ENCODE data around the gene GON7. TPM values are rescaled to one million over a fixed set of nuclear protein-coding genes. Genes with fewer than 3 reads are reported as not detected.

The GON7 gene
- total RNA-seq, 4 donors from 2014 or later = 9.4 to 19.9 (median 17.1) TPM

DNA sequence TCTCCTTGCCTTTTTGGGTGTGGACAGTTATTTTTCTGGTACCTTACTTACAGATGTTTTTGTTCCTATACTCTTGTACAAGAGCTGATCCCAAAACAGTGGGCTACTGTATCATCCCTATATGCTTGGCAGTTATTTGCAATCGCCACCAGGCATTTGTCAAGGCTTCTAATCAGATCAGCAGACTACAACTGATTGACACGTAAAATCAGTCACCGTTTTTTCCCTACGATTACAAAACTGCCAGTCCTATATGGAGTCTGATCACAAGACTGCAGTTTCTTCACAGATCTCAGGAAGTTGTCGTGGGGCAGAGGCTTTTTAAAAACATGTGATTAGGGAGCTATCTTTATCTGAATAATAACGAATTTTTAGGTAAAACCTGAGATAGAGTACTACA, 20.4 kb downstream of the GON7 start:
- Histone ChIP-seq H3K36me3 (no peaks in the 10 kb centered on the region), H3K9me3 (no peaks in the 10 kb centered on the region), H3K4me3 (replicated peaks in 1 of 3) (no peak overlapping the region), H3K27me3 (no peaks in the 10 kb centered on the region), H3K4me1 (peaks cover 17 to 23% of the 10 kb centered on the region in 2 donors), H3K27ac (no peak overlapping the region)
- intact Hi-C loops (cut with DNase I) = no loop called here
- 89 to 94% methylated on average over 6 of the region's 6 CpGs for WGBS, 2 donors
- DNase-seq = no peak
- no peak for TF ChIP-seq CTCF (IDR thresholded peaks at IDR 0.05)
- no peak for TF ChIP-seq POLR2A (IDR thresholded peaks at IDR 0.05)

DNA sequence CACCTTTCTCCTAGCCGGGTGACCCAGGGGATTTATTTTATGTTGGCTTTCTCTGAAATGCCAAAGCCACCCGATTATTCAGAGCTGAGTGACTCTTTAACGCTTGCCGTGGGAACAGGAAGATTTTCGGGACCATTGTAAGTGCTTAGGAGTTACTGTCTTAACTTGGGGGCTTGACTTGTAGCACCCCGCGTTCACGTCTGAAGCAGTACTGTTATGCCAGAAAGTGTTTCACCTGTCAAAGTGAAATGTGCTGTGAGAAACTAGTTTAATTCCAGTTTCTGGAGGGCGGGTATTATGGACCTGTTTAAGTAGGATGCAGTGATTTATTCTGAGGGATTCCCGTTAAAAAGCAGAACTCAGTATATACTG, 21.5 kb downstream of the GON7 start:
- peaks cover 17 to 23% of the 10 kb centered on the region in 2 donors for H3K4me1 ChIP-seq
- peak overlapping the region; percentile 53 to 94 (median 68) for H3K4me3 ChIP-seq (replicated peaks in 1 of 3)
- no peaks in the 10 kb centered on the region for H3K9me3 ChIP-seq
- no peaks in the 10 kb centered on the region for H3K36me3 ChIP-seq
- TF ChIP-seq POLR2A (IDR thresholded peaks at IDR 0.05) = no peak
- TF ChIP-seq CTCF (IDR thresholded peaks at IDR 0.05) = no peak
- 0 to 3% methylated on average over 8 to 10 of the region's 10 CpGs for WGBS, 2 donors
- no peaks in the 10 kb centered on the region for H3K27me3 ChIP-seq
- intact Hi-C loops (cut with DNase I) = no loop called here
- no peak for DNase-seq
- H3K27ac ChIP-seq = peak overlapping the region; percentile 93 to 96 (median 93)

- DNase-seq = peak; percentile 87 to 88
- TF ChIP-seq CTCF (IDR thresholded peaks at IDR 0.05) (peak in 3 of 6 experiments; percentile 10 to 31 (median 28)), POLR2A (IDR thresholded peaks at IDR 0.05) (peak; percentile 26 to 78)
- 1% methylated on average over 16 of the region's 124 CpGs; no CpG with 5 or more reads in 1 of the 2 donors for WGBS, 2 donors
- H3K9me3 ChIP-seq = no peaks in the 10 kb centered on the region
- H3K27me3 ChIP-seq = no peaks in the 10 kb centered on the region
- peaks cover 17 to 23% of the 10 kb centered on the region in 2 donors for H3K4me1 ChIP-seq
- intact Hi-C loops (cut with DNase I) = no loop called here
- H3K27ac ChIP-seq = peak within 1 kb of the TSS; percentile 93 to 96 (median 93)
- H3K36me3 ChIP-seq = no peaks in the 10 kb centered on the region
- peak within 1 kb of the TSS; percentile 74 to 94 (median 89) for H3K4me3 ChIP-seq (replicated peaks in 1 of 3)
Observed at GRCh38 chr14:93184391-93185348, 22.2 kb downstream of the GON7 start, which contains the start of the genes LYSET and MOAP1. LYSET (plus strand) TSS chr14:93185317; CDS start chr14:93185406, 89 bp downstream. MOAP1 (minus strand) TSS chr14:93184897; CDS start chr14:93184242, 655 bp downstream.

DNA sequence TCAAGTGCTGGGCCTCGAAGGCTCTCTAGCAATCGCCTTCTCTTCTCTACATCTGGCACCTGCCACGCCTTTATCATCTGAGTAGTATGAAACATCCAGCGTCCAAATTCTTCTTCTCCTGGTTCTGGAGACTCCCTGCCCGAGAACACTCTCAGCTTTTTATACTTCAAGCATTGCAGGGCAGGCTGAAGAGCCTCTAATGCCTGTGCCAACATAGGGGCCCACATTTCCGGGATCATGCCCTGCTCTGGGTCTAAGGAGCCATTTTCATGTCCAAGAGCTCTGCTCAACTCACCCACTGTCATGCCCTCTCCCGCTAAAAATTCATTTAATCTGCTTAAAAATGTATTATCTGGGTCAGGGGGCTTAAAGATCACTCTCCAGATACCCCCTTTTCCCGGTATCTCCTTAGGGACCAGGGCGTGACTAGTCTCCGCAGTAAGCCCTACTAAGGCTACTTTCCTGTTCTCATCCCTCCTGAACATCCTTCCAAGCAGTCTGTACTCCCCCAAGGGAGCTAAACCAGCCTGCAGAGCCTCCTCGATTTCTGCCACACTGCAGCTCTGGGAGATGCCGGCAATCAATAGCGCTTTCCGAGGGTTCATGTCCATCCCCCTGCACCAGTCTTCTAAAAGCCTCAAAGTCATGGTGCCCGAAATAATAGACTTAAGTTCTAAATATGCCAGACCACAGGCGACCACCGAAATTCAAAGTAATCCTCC, 23.1 kb downstream of the GON7 start:
- DNase-seq = peak; percentile 12 to 18
- TF ChIP-seq POLR2A (IDR thresholded peaks at IDR 0.05) (no peak), CTCF (IDR thresholded peaks at IDR 0.05) (no peak)
- Histone ChIP-seq H3K9me3 (no peaks in the 10 kb centered on the region), H3K27ac (peak overlapping the region; percentile 93 to 96 (median 93)), H3K4me3 (replicated peaks in 1 of 3) (peak overlapping the region; percentile 74 to 94 (median 89)), H3K4me1 (peaks cover 17 to 23% of the 10 kb centered on the region in 2 donors), H3K36me3 (no peaks in the 10 kb centered on the region), H3K27me3 (no peaks in the 10 kb centered on the region)
- WGBS, 2 donors = 31 to 40% methylated on average over 15 to 17 of the region's 17 CpGs
- intact Hi-C loops (cut with DNase I) = no loop called here

All from thyroid gland (tissue), 4 donors.